Urothelium cell line (cell line): ENCODE measurements around the gene SLC4A2.

Experiments
- DNase-seq: peaks from one replicate; pipeline ENCODE4 v3.0.0; 2011; ENCODE audit warnings: low spot score, mixed read lengths
- FAIRE-seq: peaks from 2 replicates; lab custom pipeline; 2011; peaks lifted over from hg19 to GRCh38; lab: Jason Lieb, UNC

The SLC4A2 gene

GRCh38 chr7:151079199-151079910 is 20.0 kb downstream of the SLC4A2 start:
- FAIRE-seq = no peak
- DNase-seq = no peak

DNA sequence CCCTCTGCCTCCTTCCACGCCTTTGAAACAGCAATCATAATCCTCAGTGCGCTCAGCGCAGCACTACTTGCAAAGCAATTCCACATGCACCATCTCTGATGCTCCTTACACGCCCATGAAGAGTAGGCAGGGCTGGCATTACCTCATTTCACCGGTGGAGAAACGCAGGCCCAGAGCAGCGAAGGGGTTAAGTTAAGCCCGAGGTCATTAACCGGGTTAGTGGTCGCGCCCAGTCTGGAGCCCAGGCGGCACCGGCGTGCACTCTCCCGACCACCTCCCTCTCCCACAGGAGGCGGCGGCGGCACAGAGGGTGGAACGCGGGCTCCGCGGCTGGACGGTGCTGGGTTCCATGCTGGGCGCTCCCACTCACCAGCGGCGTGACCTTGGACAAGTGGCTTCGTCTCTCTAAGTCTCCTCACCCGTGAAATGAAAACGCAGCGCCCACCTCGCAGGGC is 20.7 kb downstream of the SLC4A2 start:
- FAIRE-seq (no peak), DNase-seq (no peak)

DNA sequence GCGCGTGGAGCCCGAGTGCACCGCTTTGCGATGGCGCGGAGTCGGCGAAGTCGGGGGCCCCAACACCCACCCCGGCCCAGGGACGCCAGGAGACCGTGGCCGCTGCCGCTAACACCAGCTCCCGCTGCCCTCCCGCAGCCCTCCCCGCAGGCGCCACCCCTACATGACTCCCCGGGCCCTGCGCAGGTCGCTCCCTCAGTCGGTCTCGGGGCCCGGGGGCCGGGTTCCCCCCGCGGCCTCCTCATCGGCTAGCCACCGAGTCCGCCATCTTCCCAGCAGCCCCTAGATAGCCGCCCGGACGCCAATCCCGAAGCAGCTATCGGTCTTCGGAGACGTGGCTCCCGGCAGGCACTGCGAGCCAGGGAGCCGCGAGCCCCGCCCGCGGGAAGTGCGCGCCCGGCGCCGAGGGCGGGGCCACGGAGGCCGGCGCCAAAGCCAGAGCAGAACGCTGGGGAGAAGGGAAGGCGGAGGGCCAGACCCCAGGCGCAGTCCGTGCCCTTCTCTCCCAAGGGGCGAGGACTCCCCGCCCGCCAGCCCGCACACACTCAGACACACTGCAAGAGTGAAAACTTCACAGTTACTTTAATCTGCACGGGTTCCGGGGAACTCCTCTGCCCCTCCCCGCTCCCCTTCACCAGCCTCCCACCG is 21.3 kb downstream of the SLC4A2 start, which contains the start of gene FASTK:
TSS of gene FASTK (minus strand) at position 288 of the 648 bp plus-strand sequence. CDS start at position 245, 43 bp downstream.
- FAIRE-seq (no peak), DNase-seq (peak; percentile 75)

DNA sequence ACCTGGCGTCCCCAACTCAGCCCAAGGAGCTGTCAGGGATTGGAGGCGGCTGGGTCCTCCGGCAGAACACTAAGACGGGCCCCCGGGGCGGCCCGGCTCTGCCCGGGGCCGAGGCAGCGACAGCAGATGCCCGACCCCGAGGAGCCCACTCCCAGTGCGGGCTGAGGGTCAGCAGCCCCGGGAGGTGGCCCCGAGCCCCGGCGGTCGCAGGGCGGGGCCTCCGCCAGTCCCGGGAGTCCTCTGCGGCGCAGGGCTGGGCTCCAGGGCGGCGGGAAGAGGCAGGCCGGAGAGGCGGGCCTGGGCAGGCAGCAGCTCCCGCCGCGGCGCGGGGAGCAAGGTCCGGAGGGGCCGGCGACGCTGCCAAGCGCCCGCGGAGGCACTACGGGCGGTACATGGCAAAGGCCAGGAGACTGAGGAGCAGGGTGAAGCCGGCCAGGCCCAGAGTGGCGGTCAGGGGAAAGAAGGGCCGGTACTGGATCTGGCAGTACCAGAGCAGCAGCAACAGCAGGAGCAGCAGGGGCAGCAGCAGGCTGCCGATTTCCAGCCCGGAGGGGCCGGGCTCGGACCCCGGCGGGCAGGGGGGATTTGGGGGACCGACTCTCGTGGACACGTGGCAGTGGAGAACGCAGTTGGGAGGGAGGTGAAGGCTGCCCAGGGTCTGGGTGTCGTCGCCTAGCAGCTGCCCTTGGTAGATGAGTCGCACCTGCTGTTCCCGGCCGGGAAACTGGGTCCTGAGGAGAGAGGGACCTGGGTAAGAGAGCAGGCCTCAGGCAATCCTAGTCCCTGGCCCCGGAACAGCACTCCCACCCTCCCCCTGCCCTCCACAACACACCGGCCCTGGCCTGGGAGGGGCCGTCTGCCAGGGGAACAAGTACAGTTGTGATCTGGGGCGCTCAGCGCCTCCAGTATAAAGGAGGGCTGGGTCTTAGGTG is 22.0 kb downstream of the SLC4A2 start:
- no peak for FAIRE-seq
- no peak for DNase-seq

- FAIRE-seq (no peak), DNase-seq (no peak)
Observed at GRCh38 chr7:151082141-151083070, 23.0 kb downstream of the SLC4A2 start.

GRCh38 chr7:151083071-151083823 is 23.9 kb downstream of the SLC4A2 start, which contains the start of gene TMUB1:
Gene TMUB1, minus strand, starts transcription at chr7:151083493. Its CDS starts 930 bp downstream, at chr7:151082563.
- no peak for FAIRE-seq

GRCh38 chr7:151083824-151084160 is 24.4 kb downstream of the SLC4A2 start:
- no peak for FAIRE-seq
- no peak for DNase-seq

More at GRCh38 chr7:151083071-151083823, 23.9 kb downstream of the SLC4A2 start, which contains the start of gene TMUB1:
- no peak for DNase-seq

GRCh38 chr7:151085329-151085690 is 25.9 kb downstream of the SLC4A2 start:
- no peak for FAIRE-seq
- DNase-seq = no peak

- peak; percentile 65 for DNase-seq
- FAIRE-seq = no peak
Observed at GRCh38 chr7:151085691-151086620, 26.6 kb downstream of the SLC4A2 start, which contains the start of gene AGAP3. Gene AGAP3, plus strand, starts transcription at chr7:151086475. Its CDS starts 267 bp downstream, at chr7:151086742.

DNA sequence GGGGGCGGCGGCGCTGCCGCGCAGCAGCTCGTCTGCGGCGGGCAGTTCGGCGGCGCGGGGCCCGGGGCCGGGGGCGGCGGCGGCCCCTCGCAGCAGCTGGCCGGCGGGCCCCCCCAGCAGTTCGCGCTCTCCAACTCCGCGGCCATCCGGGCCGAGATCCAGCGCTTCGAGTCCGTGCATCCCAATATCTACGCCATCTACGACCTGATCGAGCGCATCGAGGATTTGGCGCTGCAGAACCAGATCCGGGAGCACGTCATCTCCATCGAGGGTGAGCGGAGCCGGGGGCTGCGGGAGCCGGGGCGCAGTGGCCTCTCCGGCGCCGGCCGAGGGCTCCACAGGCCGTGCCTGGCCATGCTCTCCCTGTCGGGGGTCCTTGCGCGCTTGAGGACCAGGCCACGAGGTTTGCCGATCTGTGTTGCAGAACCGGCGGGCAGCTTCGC is 27.4 kb downstream of the SLC4A2 start:
- FAIRE-seq = no peak
- no peak for DNase-seq

- DNase-seq = no peak
- no peak for FAIRE-seq
Observed at GRCh38 chr7:151087245-151088018, 28.0 kb downstream of the SLC4A2 start.

DNA sequence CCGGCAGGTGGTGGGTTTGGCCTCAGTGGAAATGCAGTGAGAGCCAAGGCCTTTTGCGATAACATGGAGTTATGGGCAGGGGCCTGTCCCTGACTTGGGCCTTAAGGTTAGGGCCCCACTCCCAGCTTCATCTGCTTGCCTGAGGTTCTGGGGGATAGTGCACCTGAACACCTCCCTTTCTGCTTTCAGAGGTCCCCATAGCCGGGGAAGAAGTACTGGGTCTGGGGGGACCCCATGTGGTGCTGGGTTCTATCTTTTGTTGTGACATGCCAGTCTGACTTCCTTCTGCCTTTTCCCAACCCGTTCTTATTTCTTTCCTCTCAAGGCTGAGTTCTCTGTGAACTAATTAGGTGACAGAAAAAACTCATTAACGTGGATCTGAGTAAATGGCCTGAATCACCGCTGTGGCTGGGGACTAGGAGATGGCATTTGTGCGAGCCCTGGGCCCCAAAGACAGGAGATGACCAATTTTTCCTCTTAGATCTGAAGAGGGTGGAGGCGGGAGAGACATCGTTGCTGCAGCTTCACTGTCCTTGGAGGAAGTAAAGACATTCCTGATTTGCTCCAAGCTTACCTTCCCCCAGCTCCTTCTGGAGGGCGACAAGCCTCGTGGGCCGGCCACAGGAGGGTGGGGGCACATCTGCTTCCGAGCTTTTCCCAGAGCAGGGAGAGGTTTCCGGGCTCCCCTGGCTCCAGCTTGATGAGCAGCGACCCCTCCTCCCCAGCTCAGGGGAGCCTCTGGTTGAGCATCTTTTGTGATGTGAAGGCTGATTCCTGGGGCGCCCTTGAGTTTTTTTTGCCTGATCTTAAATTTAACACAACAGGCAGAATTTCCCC is 28.8 kb downstream of the SLC4A2 start:
- FAIRE-seq (no peak), DNase-seq (no peak)

DNA sequence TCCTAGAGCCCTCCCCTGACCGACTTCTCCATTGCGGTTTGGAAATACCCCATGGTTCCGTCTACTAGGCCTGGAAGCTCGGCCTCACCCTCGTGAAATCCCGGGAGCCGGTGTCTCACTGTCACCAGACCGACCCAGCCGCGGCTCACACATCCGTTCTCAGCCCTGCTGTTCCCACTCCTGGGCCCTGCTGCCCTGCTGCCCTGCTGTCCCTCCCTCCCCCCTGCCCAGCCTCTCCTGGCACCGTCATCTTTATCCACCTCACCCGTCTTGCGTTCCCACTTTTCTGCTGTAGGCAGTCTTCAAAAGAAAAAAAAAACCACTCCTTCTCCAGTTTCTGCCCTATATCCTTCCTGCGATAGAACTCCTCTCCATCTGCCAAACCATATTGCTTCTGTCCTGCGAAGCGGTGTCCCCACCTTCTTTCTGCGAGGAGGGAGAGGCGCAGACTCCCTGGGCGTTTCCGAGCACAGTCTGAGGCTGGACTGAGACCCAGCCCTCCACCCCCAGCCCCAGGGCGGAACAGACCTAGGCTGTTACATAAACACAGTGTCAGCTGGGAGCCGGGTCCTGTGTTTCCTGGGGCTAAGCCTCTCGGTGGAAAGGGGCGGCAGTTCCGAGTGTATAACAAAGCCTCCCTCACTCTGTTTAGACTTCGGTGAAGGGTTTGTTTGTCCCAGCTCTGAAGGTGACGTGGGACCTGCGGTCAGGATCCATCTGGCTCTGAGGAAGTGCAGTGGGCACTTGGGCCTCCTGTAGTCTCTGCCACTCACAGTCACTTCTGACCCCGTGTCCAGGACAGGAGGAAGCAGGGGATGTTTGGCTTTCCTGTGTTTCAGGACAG is 29.7 kb downstream of the SLC4A2 start:
- no peak for DNase-seq
- FAIRE-seq = no peak

- DNase-seq = no peak
- no peak for FAIRE-seq
Observed at GRCh38 chr7:151089893-151090730, 30.7 kb downstream of the SLC4A2 start.

DNA sequence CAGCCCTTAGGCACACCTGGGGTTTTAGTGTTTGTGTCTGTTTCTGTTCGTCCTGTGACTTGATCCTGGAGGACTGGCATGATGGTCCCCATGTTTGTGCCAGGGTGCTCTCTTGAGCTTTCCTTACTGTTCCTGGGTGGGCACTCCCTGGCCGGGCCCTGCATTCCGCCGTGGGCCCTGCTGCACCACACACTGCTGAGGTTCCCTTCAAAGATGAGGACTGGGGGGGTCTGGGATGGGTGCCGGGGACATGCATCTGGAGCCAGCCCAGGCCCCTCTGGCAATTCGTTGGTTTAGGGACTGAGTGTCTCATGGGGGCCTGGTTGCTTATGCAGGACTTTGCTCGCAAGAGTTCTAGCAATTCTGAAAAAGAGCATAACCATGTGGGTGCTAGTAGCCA is 31.6 kb downstream of the SLC4A2 start:
- FAIRE-seq (no peak), DNase-seq (no peak)
